ENCODE results near the gene TBC1D19. TPM values are rescaled to one million over a fixed set of nuclear protein-coding genes. Genes with fewer than 3 reads are reported as not detected.
"Not testable (repeated sequence)": the region's sequence is repeated elsewhere in the genome, so short reads cannot be mapped to it uniquely, and the experiment has no call there.

The TBC1D19 gene
- total RNA-seq, 1 donor from 2014 or later, result 5.8 TPM

DNA sequence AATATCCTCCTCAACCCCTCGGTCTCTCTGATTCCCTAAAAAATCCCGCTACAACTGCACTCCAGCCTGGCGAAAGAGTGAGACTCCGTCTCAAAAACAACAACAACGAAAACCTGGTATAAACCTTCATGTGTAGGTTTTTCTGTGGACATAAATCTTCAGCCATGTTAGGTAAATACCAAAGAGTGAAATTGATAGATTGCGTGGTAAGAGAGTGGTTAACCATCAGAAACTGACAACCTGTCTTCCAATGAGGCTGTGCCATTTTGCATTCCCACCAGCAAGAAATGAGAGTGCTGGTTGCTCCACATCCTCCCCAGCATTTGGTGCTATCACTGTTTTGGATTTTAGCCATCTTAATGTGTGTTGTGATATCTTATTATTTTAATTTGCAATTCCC, 10.9 kb downstream of the TBC1D19 start:
- intact Hi-C loops (cut with micrococcal nuclease), result no loop called here

DNA sequence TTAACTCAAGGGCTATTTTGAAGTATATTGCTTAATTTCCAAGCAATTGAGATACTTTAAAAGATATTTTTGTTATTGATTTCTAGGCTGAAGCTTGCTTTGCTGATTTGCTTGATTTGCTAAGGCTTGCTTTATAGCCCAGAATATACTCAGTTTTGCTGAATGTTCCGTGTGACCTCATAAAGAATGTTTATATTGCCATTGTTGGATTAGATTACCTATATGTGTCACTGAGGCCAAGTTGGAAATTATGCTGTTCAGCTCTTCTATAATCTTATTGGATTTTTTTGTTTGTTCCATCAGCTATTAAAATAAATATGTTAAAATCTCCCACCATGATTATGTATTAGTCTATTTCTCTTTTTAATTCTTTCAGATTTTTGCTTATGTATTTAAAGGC, 13.0 kb downstream of the TBC1D19 start:
- intact Hi-C loops (cut with micrococcal nuclease), result no loop called here

DNA sequence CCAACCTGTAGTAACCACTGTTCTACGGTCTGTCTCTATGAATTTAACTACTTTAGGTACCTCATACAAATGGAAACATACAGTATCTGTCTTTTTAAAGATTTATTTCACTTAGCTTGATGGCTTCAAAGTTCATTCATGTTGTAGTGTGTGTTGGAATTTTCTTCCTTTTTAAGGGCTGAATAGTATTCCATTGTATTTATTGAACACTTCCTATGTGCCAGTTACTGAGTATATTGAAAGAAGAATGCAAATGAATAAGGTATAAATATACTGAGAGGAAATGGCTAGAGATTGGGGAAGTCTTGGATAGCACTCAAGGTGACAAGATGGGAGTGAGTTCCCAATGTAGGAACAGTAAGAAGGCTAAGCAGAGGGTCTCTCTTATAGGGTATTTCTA, 17.3 kb downstream of the TBC1D19 start:
- intact Hi-C loops (cut with micrococcal nuclease), result no loop called here

DNA sequence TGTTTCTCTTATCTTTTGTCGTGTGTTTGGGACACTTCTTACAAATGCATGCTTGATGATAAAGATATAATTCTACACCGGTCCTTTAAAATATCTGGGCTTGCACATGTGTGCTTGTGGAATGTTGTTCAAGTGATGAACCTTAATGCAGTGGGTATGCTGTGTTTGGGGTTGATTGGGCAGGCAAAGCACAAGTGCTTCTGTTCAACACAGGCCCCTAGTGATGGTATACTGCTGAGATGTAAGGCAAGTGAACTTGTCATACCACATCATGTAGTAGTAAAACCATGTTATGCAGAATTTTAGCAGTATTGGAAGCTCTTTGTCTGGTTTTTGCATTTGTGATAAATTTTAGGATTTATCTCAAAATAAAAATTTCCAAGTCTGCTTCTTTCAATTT, 23.9 kb downstream of the TBC1D19 start:
- intact Hi-C loops (cut with micrococcal nuclease), result no loop called here

DNA sequence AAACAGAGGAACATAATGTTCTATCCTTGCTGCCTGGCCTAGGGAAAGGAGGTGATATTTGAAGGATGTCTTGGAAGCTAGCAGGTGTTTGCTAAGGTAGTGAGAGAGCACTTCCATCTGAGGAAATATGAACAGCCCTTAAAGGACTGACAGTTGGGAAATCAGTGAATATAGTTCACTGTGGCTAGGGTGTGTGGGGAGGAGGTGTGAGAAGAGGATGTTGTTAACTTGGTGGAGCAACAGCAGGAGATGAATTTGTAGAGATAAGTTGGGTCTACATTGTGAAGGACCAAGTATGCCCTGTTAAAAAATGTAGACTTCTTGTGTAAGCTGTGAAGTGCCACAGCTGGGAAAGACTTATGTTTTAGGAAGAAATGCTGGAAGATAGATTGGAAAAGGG, 25.5 kb downstream of the TBC1D19 start:
- intact Hi-C loops (cut with micrococcal nuclease), result no loop called here

DNA sequence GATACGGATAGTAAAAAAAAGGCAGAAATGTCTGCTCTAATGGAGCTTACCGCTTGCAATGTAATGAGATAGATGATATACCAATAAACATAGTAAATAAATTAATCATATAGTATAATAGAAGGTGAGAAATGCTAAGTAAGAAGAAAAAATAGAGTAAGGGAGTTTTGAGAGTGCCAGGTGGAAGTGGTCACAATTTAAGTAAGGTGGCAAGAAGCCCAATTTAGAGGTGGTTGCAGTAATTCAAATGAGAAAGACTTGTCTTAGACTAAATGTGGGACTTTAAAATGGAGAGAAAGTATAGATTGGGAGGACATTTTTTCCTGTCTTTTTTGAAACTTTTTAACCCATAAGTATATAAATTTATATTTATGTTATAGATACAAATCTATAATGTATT, 26.0 kb downstream of the TBC1D19 start:
- intact Hi-C loops (cut with micrococcal nuclease), result no loop called here

DNA sequence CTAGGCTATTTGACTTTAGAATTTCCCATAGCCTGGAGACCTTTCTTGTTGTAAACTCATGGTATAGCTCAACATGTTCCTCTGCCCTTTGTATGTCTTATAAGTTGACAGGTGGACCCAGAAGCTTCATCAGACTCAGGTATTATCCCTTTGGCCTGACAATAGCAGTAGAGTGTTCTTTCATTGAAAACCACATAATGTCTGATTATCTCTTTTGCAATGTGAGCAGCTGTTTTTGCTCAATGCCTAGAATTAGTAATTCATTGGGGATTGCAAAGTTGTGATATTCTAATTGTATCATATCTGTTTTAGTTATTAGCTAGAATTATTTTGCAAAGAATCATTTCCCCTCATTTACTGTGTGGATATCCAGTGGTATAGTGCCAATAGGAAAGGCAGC, 27.5 kb downstream of the TBC1D19 start:
- intact Hi-C loops (cut with micrococcal nuclease), result no loop called here

DNA sequence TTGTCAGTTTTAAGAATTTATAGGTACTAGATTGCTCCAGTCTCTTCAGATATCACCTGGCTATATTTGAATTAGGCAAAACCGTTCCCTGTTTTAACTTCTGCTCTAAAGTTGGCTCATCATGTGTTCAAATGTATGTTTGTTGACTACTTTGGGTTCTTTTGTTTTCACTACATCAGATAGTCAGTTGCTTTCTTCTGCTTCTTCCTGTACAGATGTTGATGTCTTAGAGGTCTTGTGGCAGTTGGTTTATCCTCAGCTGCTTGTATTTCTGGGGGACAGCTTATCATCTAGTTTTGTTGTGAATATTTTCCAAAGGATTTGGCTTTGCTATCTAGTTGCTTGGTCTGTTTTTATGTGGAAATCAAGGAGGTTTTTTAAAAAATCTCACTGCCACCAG, 28.0 kb downstream of the TBC1D19 start:
- intact Hi-C loops (cut with micrococcal nuclease), result no loop called here

DNA sequence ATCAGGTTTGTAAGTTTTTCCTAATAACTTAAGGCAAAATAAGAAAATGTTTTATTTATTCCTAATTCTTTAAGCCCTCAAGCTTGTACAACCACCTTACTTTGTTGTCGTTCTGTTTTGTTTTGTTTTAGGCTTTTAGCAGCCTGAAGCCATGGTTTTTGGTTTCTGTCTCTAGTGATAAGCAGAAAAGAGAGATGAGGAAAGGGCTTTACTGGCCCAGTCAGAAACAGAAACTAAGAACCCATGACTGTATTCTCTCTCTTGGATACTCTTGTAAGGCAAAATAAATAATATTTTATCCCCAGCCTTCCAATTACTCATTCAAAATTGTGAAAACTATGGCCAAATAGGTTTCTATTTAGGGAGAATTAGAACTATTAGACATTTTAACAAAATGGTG, 29.4 kb downstream of the TBC1D19 start:
- intact Hi-C loops (cut with micrococcal nuclease), result no loop called here

DNA sequence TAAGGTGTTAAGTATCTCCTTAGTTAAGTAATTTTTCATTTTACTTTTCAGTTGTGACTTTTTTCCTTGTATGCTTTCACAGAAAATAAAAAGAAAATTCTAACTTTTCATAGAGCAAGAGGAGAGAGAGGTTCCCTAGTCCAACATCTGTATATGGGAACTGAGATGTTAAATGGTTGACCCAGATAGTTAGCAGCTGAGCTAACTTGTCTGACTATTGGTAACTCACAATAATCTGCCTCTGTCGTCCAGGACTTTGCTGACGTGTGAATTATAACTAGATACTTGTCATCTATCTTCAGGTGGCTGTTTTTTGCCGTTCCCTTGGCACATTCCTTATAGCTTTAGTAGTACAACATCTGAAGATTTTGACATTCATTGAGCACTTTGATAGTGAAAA, 29.9 kb downstream of the TBC1D19 start:
- intact Hi-C loops (cut with micrococcal nuclease), result no loop called here

DNA sequence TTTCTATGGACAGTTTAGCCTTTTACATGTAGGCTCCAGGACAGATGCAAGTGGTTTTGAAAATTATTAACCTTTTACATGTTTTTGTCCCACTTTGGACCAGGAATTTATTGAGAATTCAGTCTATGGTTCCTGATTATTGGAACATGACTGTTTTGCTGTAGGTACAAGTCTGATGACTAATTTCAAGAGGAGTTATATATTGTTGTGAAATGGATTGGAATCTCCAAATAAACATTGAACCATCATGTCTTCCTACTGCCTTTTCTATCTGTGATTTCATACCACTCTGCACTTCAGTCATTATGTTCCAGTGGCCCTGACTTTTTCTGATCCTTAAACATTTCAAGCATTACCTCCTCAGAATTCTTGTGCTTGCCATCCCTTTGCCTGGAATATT, 35.9 kb downstream of the TBC1D19 start:
- intact Hi-C loops (cut with micrococcal nuclease), result no loop called here

DNA sequence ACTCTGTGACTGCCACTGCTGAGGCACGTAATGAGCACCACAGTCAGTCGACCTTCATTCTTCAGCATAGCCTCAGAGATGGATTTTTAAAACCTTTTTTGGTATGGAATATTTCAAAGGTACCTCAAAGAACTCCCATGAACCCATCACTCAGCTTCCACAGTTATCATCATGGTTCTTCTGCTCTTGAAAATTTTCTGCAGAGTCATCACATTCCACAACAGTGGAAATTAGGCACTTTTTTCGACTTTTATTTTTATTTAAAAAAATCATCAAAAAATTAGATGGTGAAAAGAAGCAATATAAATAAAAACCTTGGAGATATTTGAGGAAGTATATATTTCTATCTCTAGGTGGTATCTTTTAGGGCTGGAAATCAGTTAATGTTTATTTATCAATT, 37.5 kb downstream of the TBC1D19 start:
- intact Hi-C loops (cut with micrococcal nuclease), result no loop called here

DNA sequence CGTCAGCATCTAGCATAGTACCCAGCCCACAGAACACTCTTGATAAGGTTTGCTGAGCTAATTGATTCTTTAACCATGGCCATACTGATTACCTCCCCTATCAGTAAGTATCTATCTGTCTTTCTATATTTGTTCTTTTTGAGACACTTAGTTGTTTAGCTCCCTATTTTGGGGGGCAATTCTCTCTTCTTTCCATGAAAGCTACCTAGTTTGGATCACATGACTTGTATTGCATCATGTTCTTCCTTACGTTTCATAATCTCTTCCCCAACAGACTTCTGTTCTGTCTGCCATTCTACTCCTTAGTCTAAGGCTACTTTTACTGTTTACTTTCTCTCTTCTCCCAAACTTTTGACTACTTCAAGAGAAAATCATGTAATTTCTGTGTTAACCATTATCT, 39.0 kb downstream of the TBC1D19 start:
- intact Hi-C loops (cut with micrococcal nuclease), result no loop called here

DNA sequence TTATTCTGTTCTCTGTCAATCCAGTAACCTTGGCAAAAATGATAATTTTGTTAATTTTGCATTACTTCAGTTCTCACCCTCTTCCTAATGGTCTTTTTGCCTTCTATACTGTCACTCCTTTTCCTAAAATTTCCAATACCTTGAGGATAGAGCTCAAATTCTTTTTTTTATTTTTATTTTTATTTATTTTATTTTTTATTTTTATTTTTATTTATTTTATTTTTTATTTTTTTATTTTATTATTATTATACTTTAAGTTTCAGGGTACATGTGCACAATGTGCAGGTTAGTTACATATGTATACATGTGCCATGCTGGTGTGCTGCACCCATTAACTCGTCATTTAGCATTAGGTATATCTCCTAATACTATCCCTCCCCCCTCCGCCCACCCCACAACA, 42.8 kb downstream of the TBC1D19 start:
- intact Hi-C loops (cut with micrococcal nuclease), result not testable (repeated sequence)

DNA sequence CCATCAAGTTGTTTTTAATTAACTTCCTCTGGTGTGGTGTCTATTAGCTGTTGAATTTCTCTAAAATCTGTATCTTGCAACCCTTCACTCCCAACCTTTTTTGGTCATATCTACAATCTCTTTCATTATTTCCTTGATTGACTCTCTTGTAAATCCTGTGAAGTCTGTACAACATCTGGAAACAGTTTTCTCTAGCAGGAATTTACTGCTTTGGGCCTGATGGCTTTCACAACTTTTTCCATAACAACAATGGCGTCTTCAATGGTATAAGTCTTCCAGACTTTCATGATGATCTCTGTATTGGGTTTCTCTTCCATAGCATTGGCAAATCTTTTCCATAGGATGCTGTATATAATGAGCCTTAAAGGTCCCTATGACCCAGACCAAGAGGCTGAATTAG, 49.0 kb downstream of the TBC1D19 start:
- intact Hi-C loops (cut with micrococcal nuclease), result no loop called here

DNA sequence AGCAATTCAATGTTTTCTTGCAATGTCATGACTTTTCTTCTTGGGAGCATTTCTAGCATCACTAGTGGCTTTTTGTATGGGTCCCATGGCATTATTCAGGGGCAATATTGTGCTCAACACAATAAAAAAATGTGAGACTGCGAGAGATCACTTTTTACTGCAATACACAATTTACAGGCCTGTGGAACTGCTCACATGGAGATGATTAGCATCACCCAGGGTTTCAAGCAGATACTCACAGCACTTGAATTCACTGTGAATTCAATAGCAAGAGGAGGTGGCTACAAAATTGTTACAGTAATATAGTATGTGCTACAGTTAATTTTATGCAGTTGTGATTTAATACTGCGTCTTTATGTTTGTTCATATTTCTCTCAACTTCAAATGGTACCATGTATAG, 50.4 kb downstream of the TBC1D19 start:
- intact Hi-C loops (cut with micrococcal nuclease), result no loop called here

DNA sequence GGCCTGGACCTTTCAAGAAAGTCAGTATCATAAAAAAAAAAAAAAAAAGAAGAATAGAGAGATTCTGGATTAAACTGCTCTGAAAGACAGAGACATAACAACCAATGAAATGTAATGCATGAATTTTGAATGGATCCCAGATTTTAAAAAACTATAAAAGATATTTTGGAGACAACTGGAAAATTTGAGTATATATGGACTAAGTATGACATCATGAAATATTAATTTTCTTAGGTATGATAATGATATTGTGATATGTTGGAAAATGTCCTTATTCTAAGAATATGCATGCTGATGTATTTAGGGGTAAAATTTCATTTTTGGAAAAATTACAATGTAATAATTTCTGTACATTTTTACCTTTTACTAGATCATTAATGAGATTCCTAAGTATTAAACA, 52.6 kb downstream of the TBC1D19 start:
- intact Hi-C loops (cut with micrococcal nuclease), result no loop called here

DNA sequence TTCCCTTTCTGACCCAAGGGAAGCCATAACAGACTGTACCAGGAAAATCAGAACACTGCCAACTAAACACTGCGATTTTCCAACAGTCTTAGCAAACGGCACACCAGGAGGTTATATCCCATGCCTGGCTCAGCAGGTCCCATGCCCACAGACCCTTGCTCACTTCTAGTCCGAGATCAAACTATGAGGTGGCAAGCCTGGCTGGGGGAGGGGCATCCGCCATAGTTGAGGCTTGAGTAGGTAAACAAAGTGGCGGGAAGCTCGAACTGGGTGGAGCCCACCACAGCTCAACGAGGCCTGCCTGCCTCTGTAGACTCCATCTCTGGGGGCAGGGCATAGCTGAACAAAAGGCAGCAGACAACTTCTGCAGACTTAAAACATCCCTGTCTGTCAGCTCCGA, 56.8 kb downstream of the TBC1D19 start:
- intact Hi-C loops (cut with micrococcal nuclease), result not testable (repeated sequence)

DNA sequence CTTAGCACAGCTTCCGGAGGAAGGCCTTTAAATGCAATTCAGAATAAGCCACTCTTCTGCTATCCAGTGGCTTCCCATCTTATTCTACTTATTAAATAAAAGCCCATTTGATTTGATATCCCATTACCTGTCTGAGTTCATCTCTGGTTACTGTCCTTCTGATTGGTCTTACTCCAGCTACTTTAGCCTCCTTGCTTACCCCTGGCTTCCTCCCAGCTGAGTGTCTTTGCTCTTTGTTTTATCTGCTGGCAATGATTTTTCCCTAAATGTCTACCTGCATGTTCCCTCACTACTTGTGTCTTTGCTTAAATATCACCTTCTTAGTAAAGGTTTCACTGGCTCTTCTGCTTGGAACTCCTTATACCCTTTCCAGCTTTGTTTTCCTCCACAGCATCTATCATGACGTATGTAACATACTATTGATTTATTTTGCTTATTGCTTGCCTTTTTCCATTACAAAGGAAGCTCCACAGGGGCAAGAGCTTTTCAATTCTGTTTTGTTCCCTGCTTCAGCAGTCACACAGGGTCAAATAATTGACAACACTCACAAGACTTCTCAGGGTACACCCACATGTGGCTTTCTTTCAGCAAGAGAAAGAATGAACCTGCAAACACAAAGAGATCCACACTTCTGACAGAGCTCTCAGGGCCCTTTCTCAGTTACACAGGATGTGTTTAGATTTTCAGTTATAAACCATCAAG, 63.8 kb downstream of the TBC1D19 start:
- intact Hi-C loops (cut with micrococcal nuclease), result no loop called here

DNA sequence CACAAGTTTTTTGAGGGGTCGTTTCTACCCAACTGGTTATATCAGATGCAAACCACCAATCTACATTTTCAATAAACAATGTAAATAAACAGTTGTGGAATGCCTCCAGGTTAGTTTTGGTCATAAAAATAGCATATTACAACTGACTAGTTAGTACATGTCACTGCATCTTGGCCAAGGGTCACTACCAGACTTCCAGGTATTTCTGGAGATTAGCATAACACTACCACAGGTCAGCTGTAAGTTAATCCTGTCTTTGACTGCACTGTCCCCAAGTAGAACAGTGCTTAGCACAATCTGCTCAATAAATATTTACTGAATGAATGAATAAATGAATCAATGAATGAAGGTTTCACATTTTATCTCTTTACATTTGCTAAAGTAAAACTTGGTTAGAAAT, 64.4 kb downstream of the TBC1D19 start:
- intact Hi-C loops (cut with micrococcal nuclease), result no loop called here

DNA sequence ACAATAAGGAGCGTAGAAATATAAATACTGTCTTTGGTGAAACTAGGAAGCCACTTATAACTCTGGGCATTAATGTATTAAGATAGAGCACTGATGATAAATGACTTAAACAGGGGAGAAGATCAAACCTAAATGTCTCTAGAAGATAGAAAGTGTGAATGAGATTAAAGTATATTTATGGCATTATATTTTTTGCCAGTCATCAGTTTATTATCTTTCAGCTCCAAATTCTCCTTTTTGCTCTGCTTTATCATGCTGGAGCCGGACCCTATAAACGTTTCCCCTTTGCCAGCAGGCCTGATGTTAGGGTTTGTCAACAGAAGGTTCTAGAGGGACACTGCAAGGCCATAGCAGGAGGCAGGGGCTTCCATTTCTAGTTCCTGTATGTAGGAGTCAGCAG, 76.4 kb downstream of the TBC1D19 start:
- intact Hi-C loops (cut with micrococcal nuclease), result no loop called here

DNA sequence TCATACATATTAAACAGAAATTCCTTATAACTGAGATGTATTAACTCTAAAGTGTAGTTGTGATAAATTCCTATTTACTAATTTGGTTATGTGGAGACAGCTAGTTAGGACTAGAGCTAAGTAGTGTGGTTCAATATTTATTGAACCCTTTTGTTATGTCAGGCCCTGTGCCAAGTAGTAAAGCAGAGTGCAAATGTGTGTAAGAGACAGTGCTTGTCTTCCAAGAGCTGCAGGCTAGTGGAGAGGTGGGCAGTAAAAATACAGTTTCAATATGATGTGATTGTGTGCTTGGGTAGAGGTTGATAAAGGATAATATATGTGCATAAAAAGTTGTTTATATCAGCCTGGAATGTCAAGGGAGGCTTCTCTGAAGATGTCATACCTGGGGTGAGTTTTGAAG, 80.0 kb downstream of the TBC1D19 start:
- intact Hi-C loops (cut with micrococcal nuclease), result no loop called here

DNA sequence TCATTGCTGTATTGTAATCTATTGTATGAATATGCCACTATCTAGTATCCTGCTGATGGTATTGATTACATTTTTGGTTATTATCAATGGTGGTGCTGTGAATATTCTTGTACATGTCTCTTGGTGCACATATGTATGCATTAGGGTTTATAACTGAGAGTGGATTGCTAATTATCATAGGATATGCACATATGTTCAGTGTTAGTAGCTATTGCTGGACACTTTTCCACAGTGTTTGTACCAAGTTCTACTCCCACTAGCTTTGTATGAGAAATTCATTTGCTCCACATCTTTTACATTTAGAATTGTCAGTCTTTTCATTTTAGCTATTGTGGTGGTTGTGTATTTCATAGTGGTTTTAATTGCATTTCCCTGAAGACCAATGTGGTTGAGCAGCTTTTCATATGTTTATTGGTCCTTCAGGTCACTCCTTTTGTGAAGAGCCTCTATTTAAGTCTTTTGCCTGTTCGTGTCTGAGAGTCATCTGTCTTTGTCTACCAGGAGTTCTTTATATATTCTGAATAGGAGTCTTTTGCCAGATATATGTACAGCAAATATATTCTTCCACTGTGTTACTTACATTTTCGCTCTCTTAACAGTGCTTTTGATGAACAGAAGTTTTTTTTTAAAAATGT, 87.1 kb downstream of the TBC1D19 start:
- intact Hi-C loops (cut with micrococcal nuclease), result no loop called here

Measured in T-helper 1 cell treated with Interleukin-12 subunit alpha and Interleukin-12 subunit beta and Interleukin-4 antibody, amounts not matched to agents 30 ng/mL and 1 ng/mL, for 36 hours (primary cell).